HG02938 (cell line): ENCODE results near the gene PPP4R2.

ENCODE experiments used
- ATAC-seq: cut with Tn5 transposase; IDR thresholded peaks from one replicate; pipeline ENCODE4 v1.9.1; 2021; ENCODE audit warnings: mild to moderate bottlenecking, moderate library complexity; ENCODE audit not compliant: unreplicated experiment

Gene PPP4R2

DNA sequence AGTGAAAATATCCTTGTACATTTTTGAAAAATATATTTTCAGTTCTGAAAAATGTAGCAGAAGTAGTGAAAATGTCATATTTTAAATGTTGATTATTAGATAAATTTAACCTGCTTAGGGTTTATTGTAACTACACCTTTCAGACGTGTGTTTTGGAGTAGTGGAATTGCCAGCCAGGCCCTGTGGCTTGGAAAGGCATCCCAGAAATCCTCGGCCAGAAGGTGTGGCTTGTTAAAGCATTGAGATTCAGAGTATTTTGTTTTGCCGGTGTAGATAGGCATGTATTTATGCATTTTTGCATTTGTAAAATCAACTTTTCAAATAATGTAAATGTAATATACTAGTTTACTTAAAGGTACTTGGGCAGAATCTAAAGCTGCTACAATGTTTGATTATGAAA lies 71.8 kb downstream of the PPP4R2 start:
- no peak for ATAC-seq

DNA sequence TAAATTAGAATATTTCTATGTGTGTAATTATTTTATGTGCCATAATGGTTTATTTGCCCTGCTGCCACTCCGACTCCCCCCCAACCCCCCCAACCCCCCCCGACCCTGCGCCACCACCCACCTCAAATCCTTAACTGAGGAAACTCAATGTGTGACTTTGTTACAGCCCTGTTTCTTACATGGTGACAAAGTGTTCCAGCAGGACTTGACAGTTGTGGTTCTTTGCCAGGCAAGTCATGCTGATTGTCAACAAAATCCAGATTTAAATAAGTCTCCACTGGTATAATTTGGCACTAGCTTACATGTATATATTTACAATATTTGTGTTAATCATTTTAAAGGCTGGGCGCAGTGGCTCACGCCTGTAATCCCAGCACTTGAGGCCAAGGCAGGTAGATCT lies 72.6 kb downstream of the PPP4R2 start:
- ATAC-seq, result no peak

DNA sequence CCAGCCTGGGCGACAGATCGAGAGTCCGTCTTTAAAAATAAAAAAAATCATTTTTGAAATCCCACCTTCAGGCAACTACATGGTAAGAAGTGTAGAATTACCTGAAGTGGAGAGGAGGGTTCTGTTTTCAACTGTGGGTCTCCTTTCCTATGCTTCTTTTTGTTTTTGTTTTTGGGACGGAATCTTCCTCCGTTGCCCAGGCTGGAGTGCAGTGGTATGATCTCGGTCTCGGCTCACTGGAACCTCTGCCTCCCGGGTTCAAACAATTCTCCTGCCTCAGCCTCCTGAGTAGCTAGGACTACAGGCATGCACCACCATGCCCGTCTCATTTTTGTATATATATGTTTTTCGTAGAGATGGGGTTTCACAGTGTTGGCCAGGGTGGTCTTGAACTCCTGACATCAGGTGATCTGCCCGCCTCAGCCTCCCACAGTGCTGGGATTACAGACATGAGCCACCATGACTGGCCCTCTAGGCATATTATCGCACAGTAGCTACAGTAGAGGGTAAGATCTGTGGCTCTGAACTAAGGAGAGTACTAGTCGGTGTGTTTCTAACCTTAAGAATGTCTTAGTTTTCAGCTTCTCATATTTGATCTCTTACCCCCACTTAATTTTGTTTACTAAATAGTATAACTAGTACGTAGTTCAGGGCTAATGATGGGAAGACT lies 73.3 kb downstream of the PPP4R2 start:
- no peak for ATAC-seq

DNA sequence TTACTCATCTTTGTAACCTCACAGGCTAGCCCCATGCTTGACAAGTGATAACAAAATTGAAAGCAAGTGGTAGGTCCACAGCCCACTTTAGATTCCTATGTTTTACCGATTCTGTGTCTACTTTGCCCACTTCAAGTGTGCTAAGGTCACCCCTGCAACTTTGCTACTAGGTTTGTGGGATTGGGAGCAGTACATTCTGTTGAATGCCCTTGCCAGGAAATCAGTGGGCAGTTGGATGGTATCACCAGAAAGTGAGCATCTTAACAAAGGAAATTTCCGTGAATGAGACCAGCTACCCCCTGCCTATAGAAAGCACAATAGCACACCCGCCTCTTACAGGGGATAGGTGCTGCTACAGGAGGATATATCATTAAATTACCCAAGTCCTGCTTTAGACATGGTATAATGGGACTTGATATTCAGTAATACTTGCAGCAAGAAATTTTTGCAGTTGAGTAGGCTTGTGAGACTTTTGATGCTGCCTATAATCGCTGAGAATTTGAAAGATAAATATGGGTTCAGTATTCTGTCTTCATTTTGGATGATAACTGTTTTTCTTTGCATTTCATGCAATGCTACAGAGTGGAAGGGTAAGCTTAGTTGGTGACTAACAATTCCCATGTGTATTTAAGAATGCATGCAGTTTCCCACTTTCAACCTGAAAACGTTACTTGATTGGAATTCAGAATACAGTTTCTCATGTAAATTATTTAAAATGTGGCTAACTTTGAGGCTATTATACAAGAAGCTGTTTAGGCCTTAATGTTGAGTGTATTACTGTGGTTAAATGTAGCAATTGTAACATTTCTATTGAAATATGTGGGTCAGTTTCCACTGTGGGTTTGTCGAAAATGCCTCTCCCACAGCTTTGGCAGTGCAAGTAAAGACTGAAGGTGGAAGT lies 74.3 kb downstream of the PPP4R2 start:
- no peak for ATAC-seq

DNA sequence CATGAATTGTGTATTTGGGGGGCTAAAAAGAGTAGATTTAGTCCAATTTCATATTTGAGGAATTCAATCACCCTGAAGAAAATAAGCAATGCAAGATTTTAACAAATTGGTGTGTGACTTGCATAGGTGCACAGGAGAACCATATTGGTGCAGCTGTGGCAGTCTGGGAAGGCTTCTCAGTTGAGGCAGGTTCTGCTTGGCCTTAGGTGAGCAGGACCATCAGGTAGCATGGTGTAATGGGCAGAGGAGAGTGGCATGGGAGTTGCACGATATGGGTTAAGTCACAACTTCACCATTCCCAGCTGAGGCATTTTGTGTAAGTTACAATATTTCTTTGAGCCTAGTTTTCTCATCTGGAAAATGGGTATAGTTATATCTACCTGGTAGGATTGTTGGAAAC lies 75.3 kb downstream of the PPP4R2 start:
- no peak for ATAC-seq

DNA sequence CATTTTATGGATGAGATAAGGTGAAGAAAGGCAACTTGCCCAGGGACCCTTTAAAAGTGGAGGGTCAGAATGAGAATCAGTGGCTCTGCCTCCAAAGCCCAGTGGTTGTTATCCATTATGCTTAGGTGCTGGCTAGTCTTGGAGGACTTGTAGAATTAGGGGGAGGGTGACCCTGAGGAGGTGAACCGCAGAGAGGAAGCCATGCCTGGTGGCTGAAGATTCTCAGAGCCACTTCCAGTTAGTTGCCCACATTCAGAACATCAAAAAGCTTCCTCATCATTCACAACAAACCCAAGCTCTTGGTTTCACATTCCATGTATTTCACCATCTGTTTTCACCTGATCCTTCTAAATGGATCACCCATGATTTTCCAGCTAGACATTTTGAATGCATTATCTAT lies 76.0 kb downstream of the PPP4R2 start:
- no peak for ATAC-seq

DNA sequence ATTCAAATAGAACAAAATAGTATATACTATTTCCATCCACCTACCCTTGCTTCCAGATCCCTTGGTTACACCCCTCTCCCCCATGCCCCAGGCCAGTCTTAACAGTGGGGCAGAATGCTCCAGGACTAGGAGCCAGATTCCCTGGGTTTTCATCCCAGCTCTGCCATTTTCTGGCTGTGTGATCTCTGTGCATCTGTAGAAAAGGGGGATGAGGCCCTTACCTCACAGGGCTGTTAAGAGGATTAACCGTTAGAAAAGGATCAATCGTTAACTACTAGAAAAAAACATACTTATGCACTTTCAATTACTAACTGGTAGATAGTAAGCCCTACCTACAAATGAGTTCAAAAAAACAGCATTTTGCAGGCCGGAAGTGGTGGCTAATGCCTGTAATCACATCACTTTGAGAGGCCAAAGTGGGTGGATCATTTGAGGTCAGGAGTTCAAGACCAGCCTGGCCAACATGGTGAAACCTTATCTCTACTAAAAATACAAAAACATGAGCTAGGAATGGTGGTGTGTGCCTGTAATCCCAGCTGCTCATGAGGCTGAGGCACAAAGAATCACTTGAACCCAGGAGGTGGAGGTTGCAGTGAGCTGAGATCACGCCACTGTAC lies 76.6 kb downstream of the PPP4R2 start:
- ATAC-seq, result no peak

DNA sequence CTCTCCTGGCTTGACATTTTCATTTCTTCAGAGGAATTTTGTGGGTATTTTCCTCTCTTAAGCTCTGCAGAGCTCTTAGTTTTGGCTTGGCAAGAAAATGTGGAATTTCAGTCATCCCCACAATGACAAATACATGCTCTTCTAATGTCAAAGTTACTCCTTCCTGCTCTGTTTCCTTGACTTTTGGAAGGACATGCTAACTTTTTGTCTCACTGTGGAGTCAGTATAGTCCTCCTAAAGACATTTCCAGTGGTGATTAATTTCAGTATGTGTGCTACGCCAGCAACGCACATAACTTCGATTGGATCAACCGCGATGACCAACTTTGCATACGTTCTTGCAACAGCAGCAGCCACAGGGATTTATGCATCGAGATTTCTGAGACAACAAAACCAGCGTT lies 78.2 kb downstream of the PPP4R2 start:
- no peak for ATAC-seq

DNA sequence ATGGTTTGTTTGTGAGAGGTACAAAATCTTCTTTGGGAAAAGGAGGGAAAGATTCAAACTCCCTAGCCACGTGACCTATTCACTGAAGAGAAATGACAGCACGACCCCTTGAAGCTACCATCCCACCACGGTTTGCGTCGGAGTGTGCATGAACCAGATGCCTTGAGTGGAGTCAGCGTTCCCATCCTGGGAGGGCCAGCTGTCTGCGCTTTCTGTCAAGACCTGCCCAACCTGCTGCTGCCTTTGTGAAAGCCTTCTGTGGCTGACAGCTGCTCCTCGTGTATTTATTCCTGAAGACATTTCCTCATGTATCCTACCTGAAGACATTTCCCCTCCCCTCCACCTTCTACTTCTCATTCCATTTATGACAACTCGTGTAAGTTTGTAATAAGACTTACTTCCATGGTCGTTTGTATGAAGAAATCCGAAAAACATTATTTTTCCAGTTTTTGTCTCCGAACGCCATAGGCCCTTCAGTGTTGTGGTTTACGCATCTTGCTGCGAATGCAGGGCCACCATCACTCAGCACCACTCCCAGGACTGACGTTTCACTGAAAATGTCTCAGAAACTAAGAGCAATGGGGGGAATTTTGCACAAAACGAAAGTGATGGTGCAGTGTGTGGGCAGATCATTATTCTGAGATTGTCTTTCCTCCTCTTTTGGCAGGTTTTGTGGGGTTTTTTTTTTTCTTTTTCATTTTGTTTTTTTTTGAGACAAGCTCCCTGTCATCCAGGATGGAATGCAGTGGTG lies 83.8 kb downstream of the PPP4R2 start:
- no peak for ATAC-seq

DNA sequence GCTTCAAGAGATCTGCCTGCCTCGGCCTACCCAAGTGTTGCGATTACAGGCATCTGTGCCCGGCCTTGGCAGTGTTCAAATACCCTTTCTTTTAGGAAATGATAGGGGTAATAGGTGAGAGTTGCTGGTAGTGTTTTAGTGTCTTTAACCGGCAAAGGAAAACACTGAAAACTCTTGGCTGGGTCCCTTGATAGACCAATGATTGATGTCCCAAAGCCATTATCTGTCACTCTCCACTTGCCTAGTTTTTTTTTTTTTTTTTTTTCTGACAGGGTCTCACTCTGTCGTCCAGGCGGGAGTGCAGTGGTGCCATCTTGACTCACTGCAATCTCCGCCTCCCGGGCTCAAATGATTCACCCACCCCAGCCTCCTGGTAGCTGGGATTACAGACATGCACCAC lies 84.5 kb downstream of the PPP4R2 start:
- ATAC-seq, result no peak

DNA sequence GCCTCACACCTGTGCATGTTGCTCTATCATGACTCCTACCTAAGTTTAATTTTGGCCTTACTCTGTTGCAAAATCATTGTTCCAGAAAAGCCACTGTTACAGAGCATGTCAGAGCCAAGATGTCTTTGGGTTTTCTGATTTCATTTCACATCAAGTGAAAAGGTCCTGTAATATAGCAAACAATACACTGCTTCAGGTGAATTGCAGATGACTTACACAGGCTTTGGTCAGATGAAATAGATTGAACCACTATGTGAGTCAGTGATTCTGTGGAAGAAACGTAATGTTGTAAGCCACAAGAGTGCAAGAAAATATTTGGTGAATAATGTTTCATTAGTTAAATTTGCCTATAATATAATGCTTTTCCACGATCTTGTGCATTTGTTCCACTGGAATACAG lies 87.6 kb downstream of the PPP4R2 start:
- ATAC-seq, result no peak

DNA sequence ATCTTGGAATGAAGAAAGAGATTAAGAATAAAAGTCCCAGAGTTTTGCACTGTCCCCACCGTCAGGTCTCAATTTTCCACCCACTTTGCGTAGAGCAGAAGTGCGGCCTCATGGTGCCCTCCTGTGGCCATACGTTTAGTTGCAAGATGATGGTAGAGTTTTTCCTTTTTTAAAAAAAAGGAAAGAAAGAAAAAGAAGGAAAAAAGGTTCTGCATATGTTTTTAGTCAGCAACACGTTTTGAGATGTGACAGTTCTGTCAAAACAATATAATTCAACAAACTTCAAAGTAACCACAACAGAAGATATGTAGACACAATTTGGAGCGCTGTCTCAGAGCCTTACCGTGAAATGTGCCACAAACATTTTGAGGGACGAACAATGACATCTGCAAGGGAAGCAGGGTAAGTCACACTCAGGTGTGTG lies 89.5 kb downstream of the PPP4R2 start:
- peak; percentile 66 for ATAC-seq

DNA sequence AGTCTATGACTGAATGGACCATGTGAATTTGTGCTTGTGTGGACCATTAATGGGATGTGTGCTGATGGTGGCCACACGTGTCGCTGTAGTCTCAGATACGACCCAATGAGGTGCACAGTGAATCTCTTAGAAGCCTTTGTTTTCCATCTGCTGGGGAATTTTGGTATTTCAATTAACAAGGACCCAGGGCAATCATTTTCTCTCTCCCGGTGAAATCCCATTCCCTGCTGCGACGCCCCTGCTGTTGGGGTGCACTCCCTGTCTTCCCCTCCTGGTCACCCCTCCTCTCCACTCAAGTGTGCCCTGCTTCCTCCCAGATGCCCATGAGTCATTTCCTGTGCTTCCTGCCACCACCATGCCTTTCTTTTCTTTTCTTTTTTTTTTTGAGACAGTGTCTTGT lies 97.5 kb downstream of the PPP4R2 start:
- ATAC-seq, result no peak

DNA sequence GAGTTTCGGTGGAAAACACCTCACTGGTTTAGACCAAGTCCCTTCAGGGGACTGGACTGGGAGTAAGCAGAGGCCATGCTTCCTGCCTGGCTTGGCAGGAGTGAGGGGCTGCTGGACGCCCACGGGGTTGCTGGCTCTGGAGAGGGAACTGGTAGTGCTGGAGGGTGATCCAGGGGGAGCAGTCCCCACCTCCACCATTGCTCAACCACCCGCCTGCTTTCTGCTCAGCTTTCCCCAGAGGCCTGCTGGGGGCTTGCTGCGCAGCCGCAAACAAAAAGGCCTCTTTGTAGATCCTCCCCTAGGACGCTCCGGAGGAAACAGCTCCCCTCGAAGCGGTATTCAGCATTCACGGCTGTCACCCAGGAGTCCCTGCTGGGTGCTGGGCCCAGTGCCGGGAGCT lies 98.3 kb downstream of the PPP4R2 start:
- ATAC-seq, result no peak

DNA sequence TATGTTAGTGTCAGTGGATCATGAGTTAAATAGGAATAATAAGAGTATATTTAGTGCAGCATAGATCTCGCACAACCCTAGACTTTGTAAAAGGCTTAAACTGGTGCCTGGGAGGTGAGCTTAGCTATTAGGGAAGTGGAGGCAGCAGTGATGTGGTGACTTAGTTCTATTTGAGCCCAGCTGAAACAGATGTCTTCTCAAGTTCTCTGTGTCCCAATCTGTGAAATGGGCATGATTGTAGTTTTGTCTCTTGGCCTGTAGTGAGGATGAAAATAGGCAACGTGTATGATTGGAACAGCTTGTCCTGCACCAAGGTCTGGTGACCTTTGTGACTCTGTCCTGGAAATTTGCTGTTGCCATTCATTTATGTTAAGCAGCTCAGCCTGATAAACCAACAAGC lies 99.6 kb downstream of the PPP4R2 start:
- no peak for ATAC-seq

DNA sequence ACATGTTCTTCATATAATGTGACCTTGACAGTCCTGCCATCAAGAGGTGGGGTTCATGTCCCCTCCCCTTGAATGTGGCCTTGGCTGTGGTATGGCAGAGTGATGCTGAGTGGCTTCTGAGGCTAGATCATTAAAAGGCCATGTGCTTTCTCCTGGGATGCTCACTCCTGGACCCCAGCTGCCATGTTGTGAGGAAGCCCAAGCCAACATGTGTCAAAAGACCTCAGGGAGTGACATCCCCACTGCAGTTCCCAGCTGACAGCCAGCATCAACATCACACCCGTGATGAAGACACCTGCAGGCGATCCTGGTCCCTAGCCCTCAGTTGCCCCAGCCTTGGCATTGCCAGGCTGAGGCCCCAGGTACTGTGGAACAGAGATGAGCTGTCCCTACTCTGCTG lies 101.4 kb downstream of the PPP4R2 start:
- ATAC-seq, result no peak

DNA sequence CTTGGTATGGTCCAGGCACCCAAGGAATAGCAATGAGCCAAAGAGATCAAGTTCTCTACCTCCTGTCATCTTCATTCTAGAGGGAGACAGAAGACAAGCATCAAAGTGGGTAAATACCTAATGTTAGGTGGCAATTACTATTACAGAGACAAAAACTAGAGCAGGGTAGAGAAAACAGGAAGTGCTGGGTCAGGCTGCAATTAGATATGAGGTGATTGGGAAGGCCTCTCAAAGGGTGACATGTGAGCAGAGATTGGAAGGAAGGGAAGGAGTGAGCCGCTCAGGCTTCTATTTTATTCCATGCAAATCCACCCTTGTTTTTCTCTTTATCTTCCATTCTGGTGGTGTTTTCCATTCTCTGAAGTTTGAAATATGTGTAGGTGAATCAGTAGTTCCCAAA lies 102.3 kb downstream of the PPP4R2 start:
- ATAC-seq, result no peak

DNA sequence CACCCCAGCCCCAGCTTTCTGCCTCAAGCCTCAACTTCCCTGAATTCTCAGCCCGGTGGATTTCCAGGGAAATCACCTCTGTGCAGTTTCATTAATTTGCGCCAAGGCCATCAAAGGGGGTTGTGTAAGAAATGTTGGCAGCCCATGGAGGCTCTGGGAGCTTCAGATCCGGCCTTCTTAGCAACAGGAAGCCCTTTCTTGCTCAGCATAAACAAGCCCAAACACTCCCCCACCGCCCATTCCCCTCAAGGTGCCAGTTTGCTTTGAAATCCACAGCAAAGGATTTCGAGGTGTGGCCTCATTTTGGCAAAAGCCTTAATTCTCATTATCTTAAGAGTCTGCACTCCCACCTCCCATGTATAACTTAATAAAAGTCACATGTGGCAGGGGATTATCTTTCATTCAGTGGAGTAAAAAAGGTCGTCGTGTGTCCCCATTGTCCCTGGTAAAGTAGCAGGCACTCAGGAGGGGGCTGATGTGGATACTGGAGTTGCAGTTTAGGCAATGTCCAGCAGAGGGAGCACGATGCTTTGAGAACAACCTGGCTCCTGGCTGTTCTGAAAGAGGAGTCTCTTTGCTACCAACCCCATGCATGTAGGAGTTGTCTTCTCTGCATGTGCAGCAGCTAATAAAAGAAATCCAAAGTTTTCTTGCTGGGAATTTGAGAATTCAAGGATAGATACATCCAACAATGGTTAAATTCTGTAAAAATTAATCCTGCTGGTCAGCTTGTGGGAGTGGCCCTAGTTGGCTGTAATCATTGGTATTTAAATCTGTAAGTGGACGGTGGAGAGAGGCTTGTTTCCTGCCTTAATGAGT lies 104.3 kb downstream of the PPP4R2 start:
- ATAC-seq, result peak; percentile 84

DNA sequence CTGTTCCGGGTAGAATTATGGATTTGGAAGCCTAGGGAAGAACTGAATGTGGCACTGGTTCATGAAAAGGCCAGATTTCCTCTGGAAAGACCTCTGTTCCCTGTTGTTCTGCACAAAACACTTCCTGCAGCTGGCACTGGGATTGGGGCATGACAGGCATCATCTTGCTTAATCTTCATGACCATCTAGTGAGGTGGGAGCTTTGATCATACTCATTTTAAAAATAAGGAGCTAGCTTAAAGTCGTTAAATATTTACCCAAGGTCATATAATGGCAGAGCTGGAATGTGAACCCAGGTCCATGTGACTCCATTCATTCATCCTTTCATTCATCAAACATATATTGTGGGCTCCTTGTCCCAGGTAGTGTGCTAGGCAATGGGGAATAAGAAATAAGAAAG lies 105.3 kb downstream of the PPP4R2 start:
- ATAC-seq, result no peak

DNA sequence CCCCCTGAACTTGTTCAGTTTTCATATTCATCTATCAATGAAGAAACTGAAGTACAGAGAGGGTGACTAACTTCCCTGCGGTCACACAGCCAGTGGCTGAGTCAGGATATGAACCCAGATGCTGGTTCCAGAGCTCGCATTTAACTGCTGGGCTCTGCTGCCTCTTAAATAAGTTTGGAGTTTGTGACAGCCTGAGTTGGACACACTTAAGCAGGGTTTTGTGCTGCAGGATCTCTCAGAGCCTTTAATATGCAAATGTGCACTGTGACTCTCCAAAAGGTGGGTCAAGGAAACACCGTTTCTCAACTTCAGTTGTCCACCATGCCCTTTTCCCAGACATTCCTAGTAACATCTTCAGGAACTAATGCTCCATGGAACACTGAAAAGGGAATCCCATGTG lies 110.6 kb downstream of the PPP4R2 start:
- ATAC-seq, result no peak
